ENCODE results near the gene DHCR7. TPM values are rescaled to one million over a fixed set of nuclear protein-coding genes. Genes with fewer than 3 reads are reported as not detected.

DHCR7 gene
- total RNA-seq, 1 donor from 2014 or later, result 36.7 TPM

DNA sequence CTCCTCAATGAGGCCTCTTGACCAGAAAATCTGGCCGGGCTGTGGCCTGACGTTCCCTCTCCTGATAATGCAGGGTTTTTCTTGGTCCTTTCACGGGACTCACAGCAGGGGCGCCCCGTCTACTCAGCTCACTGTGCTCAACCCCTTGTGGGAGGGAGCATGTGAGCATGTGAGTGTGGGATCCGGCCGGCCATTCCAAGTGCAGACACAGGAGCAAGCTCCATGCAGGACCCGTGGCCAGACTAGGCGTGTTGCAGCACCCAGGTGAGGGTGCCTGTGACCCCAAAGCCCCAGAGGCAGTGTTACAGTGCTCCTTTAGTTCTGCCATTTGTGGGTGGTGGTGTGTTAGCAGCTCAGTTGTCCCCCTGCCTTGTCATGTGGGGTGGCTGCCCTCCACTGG lies 18.0 kb downstream of the DHCR7 start:
- Histone ChIP-seq H3K4me3 (no peak overlapping the region), H3F3A (ENCODE audit: low read depth) (peaks cover 4% of the 10 kb centered on the region), H3K4me2 (no peak overlapping the region), H3K4me1 (no peaks in the 10 kb centered on the region), H3K79me2 (ENCODE audit: low read depth) (no peaks in the 10 kb centered on the region), H3K9me3 (ENCODE audit: low read depth) (no peaks in the 10 kb centered on the region), H3K27ac (no peak overlapping the region), H3K9ac (no peak overlapping the region), H3K36me3 (no peaks in the 10 kb centered on the region), H2AFZ (replicated peaks) (no peak overlapping the region), H3K27me3 (no peaks in the 10 kb centered on the region), H4K20me1 (ENCODE audit: low read depth) (no peaks in the 10 kb centered on the region)
- Mint-ChIP-seq H3K27me3 (ENCODE audit: insufficient read depth, low read depth) (no peaks in the 10 kb centered on the region), H3K4me1 (peaks cover 3% of the 10 kb centered on the region), H3K27ac (no peak overlapping the region), H3K9me3 (peaks cover 5% of the 10 kb centered on the region), H3K36me3 (peaks cover 2% of the 10 kb centered on the region), H3K4me3 (no peak overlapping the region)
- no peak for DNase-seq (ENCODE audit: low spot score)
- TF ChIP-seq EZH2 (IDR thresholded peaks at IDR 0.05), result no peak
- no peak for TF ChIP-seq EZH2phosphoT487 (IDR thresholded peaks at IDR 0.05)
- TF ChIP-seq, protein P1, sequence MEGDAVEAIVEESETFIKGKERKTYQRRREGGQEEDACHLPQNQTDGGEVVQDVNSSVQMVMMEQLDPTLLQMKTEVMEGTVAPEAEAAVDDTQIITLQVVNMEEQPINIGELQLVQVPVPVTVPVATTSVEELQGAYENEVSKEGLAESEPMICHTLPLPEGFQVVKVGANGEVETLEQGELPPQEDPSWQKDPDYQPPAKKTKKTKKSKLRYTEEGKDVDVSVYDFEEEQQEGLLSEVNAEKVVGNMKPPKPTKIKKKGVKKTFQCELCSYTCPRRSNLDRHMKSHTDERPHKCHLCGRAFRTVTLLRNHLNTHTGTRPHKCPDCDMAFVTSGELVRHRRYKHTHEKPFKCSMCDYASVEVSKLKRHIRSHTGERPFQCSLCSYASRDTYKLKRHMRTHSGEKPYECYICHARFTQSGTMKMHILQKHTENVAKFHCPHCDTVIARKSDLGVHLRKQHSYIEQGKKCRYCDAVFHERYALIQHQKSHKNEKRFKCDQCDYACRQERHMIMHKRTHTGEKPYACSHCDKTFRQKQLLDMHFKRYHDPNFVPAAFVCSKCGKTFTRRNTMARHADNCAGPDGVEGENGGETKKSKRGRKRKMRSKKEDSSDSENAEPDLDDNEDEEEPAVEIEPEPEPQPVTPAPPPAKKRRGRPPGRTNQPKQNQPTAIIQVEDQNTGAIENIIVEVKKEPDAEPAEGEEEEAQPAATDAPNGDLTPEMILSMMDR (IDR thresholded peaks at IDR 0.05), result no peak

DNA sequence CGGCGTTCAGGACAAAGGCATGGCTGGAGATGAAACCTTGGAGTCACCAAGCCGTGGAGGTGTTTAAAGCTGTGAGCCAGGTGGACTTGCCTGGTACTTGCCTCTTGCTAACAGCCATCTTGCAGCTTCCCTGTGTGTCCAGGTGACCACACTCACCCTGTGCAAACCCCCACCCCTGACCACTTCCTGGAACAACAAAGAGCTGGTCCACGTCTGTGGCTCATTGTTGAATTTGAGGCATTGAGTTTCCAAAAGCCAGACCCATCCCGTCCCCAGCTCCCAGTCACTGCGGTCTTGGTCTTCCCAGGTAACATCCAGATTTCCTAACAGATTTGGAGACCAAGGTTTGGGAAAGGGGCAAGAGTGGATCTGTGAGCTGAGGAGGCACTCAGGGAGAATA lies 18.5 kb downstream of the DHCR7 start:
- TF ChIP-seq EZH2phosphoT487 (IDR thresholded peaks at IDR 0.05), result no peak
- no peak for TF ChIP-seq EZH2 (IDR thresholded peaks at IDR 0.05)
- TF ChIP-seq, protein P1 (IDR thresholded peaks at IDR 0.05), result no peak
- DNase-seq (ENCODE audit: low spot score), result no peak
- Histone ChIP-seq H3K9ac (no peak overlapping the region), H3K4me2 (no peak overlapping the region), H4K20me1 (ENCODE audit: low read depth) (no peaks in the 10 kb centered on the region), H3K27ac (no peak overlapping the region), H3F3A (ENCODE audit: low read depth) (peaks cover 4% of the 10 kb centered on the region), H3K27me3 (no peaks in the 10 kb centered on the region), H3K4me3 (no peak overlapping the region), H3K36me3 (no peaks in the 10 kb centered on the region), H3K4me1 (no peaks in the 10 kb centered on the region), H3K79me2 (ENCODE audit: low read depth) (no peaks in the 10 kb centered on the region), H2AFZ (replicated peaks) (no peak overlapping the region), H3K9me3 (ENCODE audit: low read depth) (no peaks in the 10 kb centered on the region)
- Mint-ChIP-seq H3K27ac (no peak overlapping the region), H3K4me1 (peaks cover 3% of the 10 kb centered on the region), H3K9me3 (peaks cover 5% of the 10 kb centered on the region), H3K36me3 (peaks cover 2% of the 10 kb centered on the region), H3K27me3 (ENCODE audit: insufficient read depth, low read depth) (no peaks in the 10 kb centered on the region), H3K4me3 (no peak overlapping the region)

DNA sequence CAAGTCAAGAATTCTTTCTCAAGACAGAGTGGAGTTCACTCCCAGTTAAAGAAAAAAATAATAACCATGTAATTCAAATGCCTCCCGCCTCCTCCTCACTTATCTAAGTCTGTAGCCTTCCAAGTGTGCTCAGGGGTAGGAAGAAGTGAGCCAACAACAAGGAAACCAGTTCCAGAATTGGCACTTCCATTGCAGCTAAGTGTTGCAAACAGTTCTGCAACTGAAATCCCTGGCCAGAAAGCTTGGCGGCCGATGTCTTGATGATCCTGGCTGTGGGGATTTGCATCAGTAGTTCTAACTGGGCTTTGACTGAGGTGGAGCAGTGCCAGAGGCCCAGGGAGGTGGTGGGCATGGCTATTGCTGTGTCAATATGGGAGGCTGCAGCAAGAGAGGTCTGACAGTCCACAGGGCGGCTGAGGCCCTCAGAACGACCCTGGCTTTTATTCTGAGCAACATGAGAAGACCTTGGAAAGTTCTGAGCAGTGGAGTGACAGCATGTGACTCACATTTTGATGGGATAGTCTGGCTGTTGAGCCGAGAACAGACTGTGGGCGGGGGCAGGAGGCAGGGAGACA lies 19.2 kb downstream of the DHCR7 start:
- no peak overlapping the region for H2AFZ ChIP-seq (replicated peaks)
- Mint-ChIP-seq H3K9me3 (peaks cover 5% of the 10 kb centered on the region), H3K27me3 (ENCODE audit: insufficient read depth, low read depth) (no peaks in the 10 kb centered on the region), H3K4me3 (no peak overlapping the region), H3K36me3 (no peaks in the 10 kb centered on the region), H3K4me1 (peaks cover 3% of the 10 kb centered on the region), H3K27ac (no peak overlapping the region)
- H3K36me3 ChIP-seq, result no peaks in the 10 kb centered on the region
- H3K9ac ChIP-seq, result no peak overlapping the region
- no peak for DNase-seq (ENCODE audit: low spot score)
- no peak overlapping the region for H3K4me3 ChIP-seq
- TF ChIP-seq, protein P1 (IDR thresholded peaks at IDR 0.05), result no peak
- TF ChIP-seq EZH2phosphoT487 (IDR thresholded peaks at IDR 0.05), result no peak
- no peak for TF ChIP-seq EZH2 (IDR thresholded peaks at IDR 0.05)
- H3F3A ChIP-seq (ENCODE audit: low read depth), result peaks cover 4% of the 10 kb centered on the region
- H3K9me3 ChIP-seq (ENCODE audit: low read depth), result no peaks in the 10 kb centered on the region
- no peaks in the 10 kb centered on the region for H3K27me3 ChIP-seq
- no peaks in the 10 kb centered on the region for H3K4me1 ChIP-seq
- no peaks in the 10 kb centered on the region for H3K79me2 ChIP-seq (ENCODE audit: low read depth)
- H4K20me1 ChIP-seq (ENCODE audit: low read depth), result no peaks in the 10 kb centered on the region
- H3K4me2 ChIP-seq, result no peak overlapping the region
- H3K27ac ChIP-seq, result no peak overlapping the region
